Measurements from ENCODE around the gene MS4A15.

- TF ChIP-seq YY1 (IDR thresholded peaks at IDR 0.05; ENCODE audit: insufficient read depth, insufficient read length) (no peak), SUZ12 (IDR thresholded peaks at IDR 0.05; ENCODE audit: extremely low read depth, insufficient read depth, insufficient read length) (no peak)
Observed at GRCh38 chr11:60762851-60763691, 6.4 kb downstream of the MS4A15 start.
